Skeletal muscle satellite cell (primary cell): ENCODE results near the gene DCTN1. TPM values are rescaled to one million over a fixed set of nuclear protein-coding genes. Genes with fewer than 3 reads are reported as not detected.
A peak's percentile ranks its signal among the peaks of the same experiment; 100 is the strongest.
"Not testable (repeated sequence)": the region's sequence is repeated elsewhere in the genome, so short reads cannot be mapped to it uniquely, and the experiment has no call there.

Experiments used
- H3K27me3 ChIP-seq: 2 replicates; pipeline ENCODE4 v1.7.0; 2013; ENCODE audit warnings: low read length; ENCODE audit not compliant: control insufficient read depth, insufficient read depth
- H3K36me3 ChIP-seq: 2 replicates; pipeline ENCODE4 v1.7.0; 2013; ENCODE audit warnings: mild to moderate bottlenecking, control low read depth, low read length; ENCODE audit not compliant: insufficient read depth
- H3K4me1 ChIP-seq: 2 replicates; pipeline ENCODE4 v1.7.0; 2013; ENCODE audit warnings: low read length; ENCODE audit not compliant: control insufficient read depth, insufficient read depth
- H3K4me2 ChIP-seq: 2 replicates; pipeline ENCODE4 v1.7.0; 2013; ENCODE audit warnings: mild to moderate bottlenecking, low read length
- H3K4me3 ChIP-seq: 2 replicates; pipeline ENCODE4 v1.7.0; 2013; ENCODE audit warnings: low read length
- H3K9ac ChIP-seq: 2 replicates; pipeline ENCODE4 v1.7.0; 2013; ENCODE audit warnings: mild to moderate bottlenecking, low read depth, low read length, moderate library complexity
- H3K9me3 ChIP-seq: replicated peaks from 2 replicates; pipeline ENCODE4 v1.7.0; 2013; ENCODE audit warnings: mild to moderate bottlenecking, control low read depth, low read length
- total RNA-seq: library from RNA; depleted of rRNA; stranded (reverse); fragments of >200 nt; gene quantifications from 2 replicates; pipeline ENCODE4 v1.2.3, GENCODE V29; 2012; rRNA removed

DCTN1 gene
- 112 and 116 TPM in 2 replicates for total RNA-seq

DNA sequence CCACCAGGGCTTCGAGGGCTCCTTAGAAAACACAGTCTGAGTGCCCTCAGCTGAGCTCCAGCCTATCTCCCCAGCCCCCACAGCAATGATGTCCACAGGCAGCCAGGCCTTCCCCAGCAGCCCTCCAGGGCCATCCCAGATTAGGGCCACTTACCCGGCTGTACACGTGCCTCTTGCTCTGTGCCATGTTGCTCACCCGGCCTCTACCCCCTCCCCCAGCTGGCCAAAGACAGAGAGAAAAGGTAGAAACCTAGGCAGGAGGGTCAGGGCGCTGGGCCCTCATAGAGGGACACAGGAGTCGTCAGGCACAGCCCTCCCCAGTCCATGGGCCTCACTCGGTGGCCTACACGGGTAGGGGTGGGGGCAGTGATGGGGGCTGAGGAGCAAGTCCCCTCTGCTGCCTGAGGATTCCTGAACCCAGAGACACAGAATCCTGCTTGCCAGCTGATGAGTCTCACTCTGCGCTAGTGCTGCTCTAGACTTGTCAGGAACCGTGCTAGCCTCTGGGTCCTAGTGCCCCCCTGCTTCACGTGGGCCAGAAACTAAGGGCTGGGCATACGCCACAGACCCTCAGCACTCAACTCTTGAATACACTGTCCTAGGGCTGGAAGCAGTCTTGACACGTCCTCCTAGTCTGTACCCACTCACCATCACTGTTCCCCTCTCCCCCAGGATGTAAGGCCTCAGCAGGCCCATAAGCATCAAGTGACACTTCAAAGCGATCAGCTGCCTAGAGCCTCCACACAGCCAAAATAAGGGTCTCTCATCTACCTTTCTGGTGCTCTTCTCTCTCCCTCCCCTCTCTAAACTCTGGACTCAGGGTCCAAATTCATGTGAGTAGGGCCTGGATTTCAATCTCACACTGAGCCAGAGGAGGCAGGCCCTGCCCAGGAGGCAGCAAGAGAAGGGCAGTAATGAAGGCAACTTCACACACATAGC lies at the start of gene DCTN1:
TSS of gene DCTN1 (minus strand) at position 461 of the 939 bp plus-strand sequence. CDS start at position 187, 274 bp downstream.
- Histone ChIP-seq H3K4me2 (peak within 1 kb of the TSS; percentile 83), H3K4me1 (peaks cover 35% of the 10 kb centered on the region), H3K27me3 (no peaks in the 10 kb centered on the region), H3K36me3 (peaks cover 25% of the 10 kb centered on the region), H3K9ac (peak within 1 kb of the TSS; percentile 76), H3K4me3 (peak within 1 kb of the TSS; percentile 68), H3K9me3 (no peaks in the 10 kb centered on the region)

DNA sequence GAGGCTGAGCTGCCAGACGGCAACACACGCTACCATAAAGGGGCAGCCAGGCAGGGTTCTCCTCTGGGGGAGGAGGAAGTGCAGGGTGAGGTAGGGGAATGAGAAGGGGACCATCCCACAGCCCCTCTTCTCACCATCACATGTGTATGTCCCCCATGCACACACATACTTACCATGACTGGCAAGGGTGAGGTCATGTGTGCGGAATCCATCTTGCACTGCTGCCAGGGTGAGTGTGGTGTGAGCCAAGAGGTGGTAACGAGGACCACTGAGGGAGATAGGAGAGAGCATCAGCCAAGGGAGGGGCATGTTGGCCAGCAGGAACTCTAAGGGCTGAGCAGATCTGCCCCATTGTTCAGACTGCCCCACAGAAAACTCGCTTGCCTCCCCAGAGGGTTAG lies 48.6 kb upstream of the DCTN1 start:
- H3K9ac ChIP-seq, result no peak overlapping the region
- H3K36me3 ChIP-seq, result peaks cover 69% of the 10 kb centered on the region
- H3K4me3 ChIP-seq, result no peak overlapping the region
- H3K9me3 ChIP-seq, result no peaks in the 10 kb centered on the region
- H3K4me1 ChIP-seq, result peaks cover 11% of the 10 kb centered on the region
- H3K27me3 ChIP-seq, result no peaks in the 10 kb centered on the region
- H3K4me2 ChIP-seq, result no peak overlapping the region

DNA sequence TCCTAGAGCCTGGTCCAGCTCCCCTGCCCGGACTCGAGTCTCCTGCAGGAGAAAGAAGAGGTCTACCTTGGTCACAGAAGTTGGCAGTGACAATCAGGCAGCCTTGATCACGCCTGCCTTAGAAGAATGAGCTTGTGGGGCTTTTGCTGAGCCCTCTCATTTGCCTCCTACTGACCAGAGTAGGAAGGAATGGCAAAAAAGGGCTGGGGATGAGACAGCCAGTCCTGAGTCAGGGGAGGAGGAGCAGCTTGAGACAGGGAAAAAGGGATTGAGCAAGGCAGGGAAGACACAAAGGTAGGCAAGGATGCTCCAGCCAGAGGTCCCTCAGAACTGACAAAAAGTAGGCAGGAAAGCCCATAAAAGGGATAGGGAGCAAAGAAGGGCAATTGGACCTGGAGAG lies 47.4 kb upstream of the DCTN1 start:
- H3K4me1 ChIP-seq, result peaks cover 11% of the 10 kb centered on the region
- no peak overlapping the region for H3K9ac ChIP-seq
- no peak overlapping the region for H3K4me2 ChIP-seq
- no peaks in the 10 kb centered on the region for H3K9me3 ChIP-seq
- no peak overlapping the region for H3K4me3 ChIP-seq
- peaks cover 69% of the 10 kb centered on the region for H3K36me3 ChIP-seq
- no peaks in the 10 kb centered on the region for H3K27me3 ChIP-seq

DNA sequence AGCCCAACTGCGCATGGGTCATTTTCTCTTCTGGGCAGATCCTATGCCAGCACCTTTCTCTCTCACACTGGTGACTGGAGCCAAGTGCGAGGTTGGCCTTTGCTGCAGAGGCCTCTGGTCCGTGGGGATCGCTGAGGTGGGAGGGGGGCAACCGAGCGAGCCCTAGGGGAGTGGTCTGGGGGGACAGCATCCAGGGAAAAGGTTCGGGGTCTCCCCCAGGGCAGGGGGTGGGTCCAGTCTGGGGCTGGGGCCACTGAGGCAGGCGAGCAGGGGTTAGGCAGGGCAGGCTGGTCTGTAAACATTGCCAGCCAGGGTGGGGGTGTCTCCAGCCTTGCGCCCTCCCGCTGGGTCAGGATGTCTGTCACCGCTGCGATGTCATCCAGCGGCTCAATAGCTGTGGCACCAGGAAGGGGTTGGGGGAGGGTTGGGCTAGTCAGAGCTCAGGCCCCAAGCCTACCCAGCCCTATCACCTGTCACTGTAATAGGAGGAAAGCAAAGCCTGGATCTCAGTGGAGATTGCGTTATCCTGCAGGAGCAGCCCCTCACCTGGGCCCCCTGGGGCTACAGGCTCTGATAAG lies 46.2 kb upstream of the DCTN1 start:
- no peak overlapping the region for H3K9ac ChIP-seq
- no peaks in the 10 kb centered on the region for H3K27me3 ChIP-seq
- H3K4me3 ChIP-seq, result no peak overlapping the region
- H3K9me3 ChIP-seq, result no peaks in the 10 kb centered on the region
- no peak overlapping the region for H3K4me2 ChIP-seq
- peaks cover 57% of the 10 kb centered on the region for H3K36me3 ChIP-seq
- peaks cover 16% of the 10 kb centered on the region for H3K4me1 ChIP-seq

DNA sequence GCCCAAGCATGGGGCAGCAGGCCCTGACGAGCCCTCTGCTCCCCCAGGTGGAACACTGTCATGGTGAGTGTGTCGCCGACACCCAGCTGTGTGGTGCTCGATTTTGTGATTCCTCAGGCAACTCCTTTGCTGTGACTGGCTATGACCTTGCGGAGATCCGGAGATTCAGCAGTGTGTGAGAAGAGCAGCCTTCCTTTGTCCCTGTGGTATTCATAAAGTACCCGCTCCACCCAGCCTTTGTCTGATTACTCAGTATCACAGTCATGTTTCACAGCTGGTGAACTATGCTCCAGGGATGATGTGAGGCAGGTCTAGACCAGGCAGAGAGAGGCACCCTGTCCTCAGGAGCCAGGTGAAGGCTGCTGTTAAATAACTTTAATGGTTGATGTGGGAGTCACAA lies 45.4 kb upstream of the DCTN1 start:
- Histone ChIP-seq H3K4me3 (no peak overlapping the region), H3K4me1 (peaks cover 19% of the 10 kb centered on the region), H3K9ac (no peak overlapping the region), H3K9me3 (no peaks in the 10 kb centered on the region), H3K4me2 (no peak overlapping the region), H3K27me3 (no peaks in the 10 kb centered on the region), H3K36me3 (peaks cover 50% of the 10 kb centered on the region)

DNA sequence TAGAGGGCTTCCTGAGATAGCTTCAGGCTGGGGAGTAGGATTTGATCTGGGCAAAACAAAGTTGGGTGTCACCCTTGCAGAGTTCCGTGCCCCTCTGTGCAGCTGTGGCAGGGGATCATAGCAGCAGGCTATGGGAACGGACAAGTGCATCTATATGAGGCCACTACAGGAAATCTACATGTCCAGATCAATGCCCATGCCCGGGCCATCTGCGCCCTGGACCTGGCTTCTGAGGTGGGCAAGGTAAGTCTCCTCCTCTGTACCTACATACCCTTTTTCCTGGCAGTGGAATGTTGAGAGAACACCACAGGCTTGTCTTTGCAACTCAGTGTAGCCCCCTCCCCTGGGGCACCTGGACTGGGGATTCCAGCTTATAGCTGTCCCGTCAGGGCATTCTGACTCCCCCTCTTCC lies 44.9 kb upstream of the DCTN1 start:
- H3K4me1 ChIP-seq, result peaks cover 19% of the 10 kb centered on the region
- H3K4me2 ChIP-seq, result no peak overlapping the region
- H3K9ac ChIP-seq, result no peak overlapping the region
- H3K27me3 ChIP-seq, result no peaks in the 10 kb centered on the region
- H3K36me3 ChIP-seq, result peaks cover 45% of the 10 kb centered on the region
- no peak overlapping the region for H3K4me3 ChIP-seq
- H3K9me3 ChIP-seq, result no peaks in the 10 kb centered on the region

DNA sequence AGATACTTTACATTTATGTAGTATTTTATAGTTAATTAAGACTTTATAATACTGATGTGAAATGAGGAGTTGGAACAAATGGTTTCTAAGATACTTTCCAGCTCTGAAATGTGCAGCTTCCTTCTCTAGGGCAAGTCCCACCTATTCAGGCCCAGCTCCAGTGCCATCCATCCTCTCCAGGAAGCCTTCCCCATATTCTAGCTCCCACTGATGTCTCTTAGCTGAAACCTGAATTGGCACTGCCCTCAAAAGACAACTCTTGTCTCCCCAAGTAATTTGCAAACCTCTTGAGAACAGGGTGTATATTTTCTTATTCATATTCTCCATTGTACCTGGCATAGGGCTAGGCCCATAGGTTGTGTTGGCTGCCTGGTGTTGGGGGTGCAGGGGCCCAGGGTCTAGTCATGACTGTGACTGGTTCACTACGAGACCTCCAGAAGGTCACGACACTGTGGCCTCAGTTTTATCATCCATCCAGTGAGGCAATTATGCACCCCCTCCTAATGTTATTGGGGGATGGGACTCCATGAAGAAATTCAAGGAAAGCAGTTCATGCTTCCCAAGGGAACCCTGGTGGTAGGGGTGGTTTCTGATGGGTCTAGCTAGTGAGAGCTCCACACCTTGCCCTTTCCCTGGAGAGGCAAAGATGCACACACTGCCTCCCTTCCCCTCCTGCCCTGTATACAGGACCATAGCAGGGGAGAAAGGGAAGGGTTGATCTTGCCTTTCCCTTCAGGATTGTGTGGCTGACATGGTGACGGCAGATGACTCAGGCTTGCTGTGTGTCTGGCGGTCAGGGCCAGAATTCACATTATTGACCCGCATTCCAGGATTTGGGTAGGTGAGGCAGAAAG lies 44.3 kb upstream of the DCTN1 start:
- Histone ChIP-seq H3K27me3 (no peaks in the 10 kb centered on the region), H3K9ac (no peak overlapping the region), H3K9me3 (no peaks in the 10 kb centered on the region), H3K4me3 (no peak overlapping the region), H3K4me1 (peaks cover 19% of the 10 kb centered on the region), H3K4me2 (no peak overlapping the region), H3K36me3 (peaks cover 39% of the 10 kb centered on the region)

DNA sequence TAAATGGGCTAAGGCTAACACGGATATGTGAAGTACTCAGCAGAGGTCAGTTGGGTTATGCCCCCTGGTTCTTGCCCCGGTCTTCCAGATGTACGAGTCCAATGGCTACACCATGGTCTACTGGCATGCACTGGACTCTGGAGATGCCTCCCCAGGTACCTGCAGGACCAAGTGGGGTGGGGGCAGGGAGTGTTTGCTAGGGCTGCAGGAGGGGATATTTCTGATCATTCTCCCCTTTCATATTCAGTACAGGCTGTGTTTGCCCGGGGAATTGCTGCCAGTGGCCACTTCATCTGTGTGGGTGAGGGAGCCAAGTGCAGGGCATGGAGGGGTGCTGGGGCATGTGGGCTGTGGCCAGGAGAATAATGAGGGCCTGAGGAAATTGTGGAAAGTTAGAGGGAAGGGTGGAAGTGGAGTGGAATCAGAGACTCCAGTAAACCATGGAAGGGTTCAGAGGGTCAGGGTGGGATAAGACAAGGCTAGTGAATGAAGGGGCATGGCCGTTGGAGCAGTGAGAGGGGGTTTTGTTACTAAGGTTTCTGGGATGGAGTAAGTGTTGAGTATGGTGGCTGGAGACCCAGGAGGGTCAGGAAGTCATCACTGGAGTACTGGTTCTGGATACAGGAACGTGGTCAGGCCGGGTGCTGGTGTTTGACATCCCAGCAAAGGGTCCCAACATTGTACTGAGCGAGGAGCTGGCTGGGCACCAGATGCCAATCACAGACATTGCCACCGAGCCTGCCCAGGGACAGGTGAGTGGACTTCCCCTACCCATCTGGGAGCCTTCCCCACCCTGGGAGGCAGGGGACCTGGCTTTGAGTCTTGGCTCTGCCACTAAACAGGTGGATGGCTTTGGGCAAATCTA lies 43.4 kb upstream of the DCTN1 start:
- no peaks in the 10 kb centered on the region for H3K27me3 ChIP-seq
- H3K9me3 ChIP-seq, result no peaks in the 10 kb centered on the region
- no peak overlapping the region for H3K9ac ChIP-seq
- H3K4me2 ChIP-seq, result no peak overlapping the region
- H3K4me1 ChIP-seq, result peaks cover 19% of the 10 kb centered on the region
- H3K4me3 ChIP-seq, result no peak overlapping the region
- peaks cover 30% of the 10 kb centered on the region for H3K36me3 ChIP-seq

DNA sequence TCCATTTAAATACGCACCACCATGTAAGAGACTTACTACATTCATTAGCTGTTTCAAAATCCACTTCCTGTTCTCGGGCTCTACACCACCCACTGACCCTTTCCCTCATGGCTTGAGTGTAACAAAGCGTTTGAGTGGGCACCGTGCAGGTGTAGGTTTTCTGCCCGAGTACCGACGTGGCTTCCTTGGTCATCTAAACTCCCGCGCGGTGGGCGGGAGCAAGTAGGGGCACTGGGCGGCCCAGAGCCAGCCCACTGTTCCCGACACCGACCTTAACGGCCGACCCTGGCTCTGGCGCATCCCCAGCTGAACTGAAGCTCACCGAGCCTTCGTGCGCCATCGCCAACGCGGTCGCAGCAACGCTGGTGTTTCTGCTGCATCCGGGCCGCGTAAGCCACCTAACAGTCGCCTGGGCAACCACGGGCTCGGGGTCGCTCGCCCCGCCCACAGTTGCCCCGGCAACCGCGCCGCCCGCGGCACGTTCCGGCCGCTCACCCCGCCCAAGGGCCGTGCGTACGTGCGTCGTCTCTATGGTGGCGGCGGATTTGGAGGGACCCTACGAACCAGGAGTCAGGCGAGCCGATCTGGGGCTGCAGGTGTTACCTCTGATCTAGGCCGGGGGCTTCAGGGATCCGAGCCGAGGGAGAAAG lies 41.2 kb upstream of the DCTN1 start, which contains the start of the genes C2orf81 and WDR54:
TSS of gene C2orf81 (minus strand) at position 399 of the 650 bp plus-strand sequence. CDS start at position 340, 59 bp downstream.
TSS of gene WDR54 (plus strand) at position 510 of the 650 bp plus-strand sequence. CDS start 424 bp downstream, outside the sequence.
- Histone ChIP-seq H3K36me3 (peaks cover 14% of the 10 kb centered on the region), H3K9me3 (no peaks in the 10 kb centered on the region), H3K4me3 (peak within 1 kb of the TSS; percentile 89), H3K27me3 (no peaks in the 10 kb centered on the region), H3K9ac (peak within 1 kb of the TSS; percentile 81), H3K4me2 (peak within 1 kb of the TSS; percentile 99), H3K4me1 (peaks cover 19% of the 10 kb centered on the region)

DNA sequence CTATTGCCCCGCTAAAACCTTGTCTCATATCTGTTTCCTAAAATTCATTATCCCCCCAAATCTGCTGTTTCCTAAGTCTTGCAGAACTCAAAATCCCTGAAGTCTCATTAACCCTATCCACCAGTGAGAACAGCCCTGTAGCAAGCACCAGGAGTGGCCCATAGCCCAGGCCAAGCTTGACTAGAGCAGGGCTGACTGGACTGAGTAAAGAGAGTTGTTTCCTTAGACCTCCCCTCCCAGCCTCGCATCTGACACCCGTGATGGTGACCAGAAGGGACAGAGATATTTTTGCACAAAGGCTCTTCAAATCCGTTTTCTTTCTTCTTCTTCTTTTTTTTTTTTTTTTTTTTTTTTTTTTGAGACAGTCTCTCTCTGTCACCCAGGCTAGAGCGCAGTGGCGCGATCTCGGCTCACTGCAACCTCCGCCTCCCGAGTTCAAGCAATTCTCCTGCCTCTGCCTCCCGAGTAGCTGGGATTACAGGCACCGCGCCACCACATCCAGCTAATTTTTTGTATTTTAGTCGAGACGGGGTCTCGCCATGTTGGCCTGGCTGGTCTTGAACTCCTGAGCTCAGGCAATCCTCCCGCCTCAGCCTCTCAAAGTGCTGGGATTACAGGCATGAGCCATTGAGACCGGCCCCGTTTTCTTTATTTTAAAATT lies 40.5 kb upstream of the DCTN1 start:
- H3K4me3 ChIP-seq, result peak overlapping the region; percentile 89
- H3K4me1 ChIP-seq, result peaks cover 20% of the 10 kb centered on the region
- peak overlapping the region; percentile 99 for H3K4me2 ChIP-seq
- peaks cover 13% of the 10 kb centered on the region for H3K36me3 ChIP-seq
- H3K9me3 ChIP-seq, H3K27me3 ChIP-seq: not testable (repeated sequence)
- peak overlapping the region; percentile 81 for H3K9ac ChIP-seq
